Measurements from ENCODE around the gene LHFPL3.

LHFPL3 gene

GRCh38 chr7:104299777-104300176 is 28.6 kb upstream of the LHFPL3 start:
- DNase-seq (ENCODE audit: extremely low read depth, low read depth) = no peak
- no peak for TF ChIP-seq CTCF (IDR thresholded peaks at IDR 0.05; ENCODE audit: low read depth, low read length)

GRCh38 chr7:104306793-104307192 is 21.6 kb upstream of the LHFPL3 start:
- DNase-seq (ENCODE audit: extremely low read depth, low read depth) = no peak
- TF ChIP-seq CTCF (IDR thresholded peaks at IDR 0.05; ENCODE audit: low read depth, low read length) = no peak

- DNase-seq (ENCODE audit: extremely low read depth, low read depth) = no peak
- no peak for TF ChIP-seq CTCF (IDR thresholded peaks at IDR 0.05; ENCODE audit: low read depth, low read length)
Measured at GRCh38 chr7:104317948-104318629, 10.3 kb upstream of the LHFPL3 start.

GRCh38 chr7:104327534-104327933 is 869 bp upstream of the LHFPL3 start:
- DNase-seq (ENCODE audit: extremely low read depth, low read depth) = no peak
- no peak for TF ChIP-seq CTCF (IDR thresholded peaks at IDR 0.05; ENCODE audit: low read depth, low read length)

- DNase-seq (ENCODE audit: extremely low read depth, low read depth) = no peak
- TF ChIP-seq CTCF (IDR thresholded peaks at IDR 0.05; ENCODE audit: low read depth, low read length) = no peak
Measured at GRCh38 chr7:104327938-104328295, 486 bp upstream of the LHFPL3 start.

- no peak for DNase-seq (ENCODE audit: extremely low read depth, low read depth)
- TF ChIP-seq CTCF (IDR thresholded peaks at IDR 0.05; ENCODE audit: low read depth, low read length) = no peak
Measured at GRCh38 chr7:104328970-104329825, 795 bp downstream of the LHFPL3 start.

- TF ChIP-seq CTCF (IDR thresholded peaks at IDR 0.05; ENCODE audit: low read depth, low read length) = no peak
- no peak for DNase-seq (ENCODE audit: extremely low read depth, low read depth)
Measured at GRCh38 chr7:104341546-104341945, 13.1 kb downstream of the LHFPL3 start.

Data from AG09319 (cell line).